WTC11 (cell line): Measurements from ENCODE around the gene BTBD10.

Experiments
- CTCF ChIP-seq: fragments of 200-600 bp; IDR thresholded peaks from 2 replicates; pipeline ENCODE4 v1.8.0; 2022; ENCODE audit warnings: antibody characterized with exemption
- ZNF512 ChIP-seq: sonication (generic); formaldehyde crosslinking; IDR thresholded peaks from 2 replicates; pipeline ENCODE4 v1.8.1; 2022; ENCODE audit warnings: missing genetic modification reagents, borderline replicate concordance
- TF ChIP-seq, protein P1 (sequence below): sonication (generic); formaldehyde crosslinking; IDR thresholded peaks from 2 replicates; pipeline ENCODE4 v1.8.0; 2022; ENCODE audit warnings: mild to moderate bottlenecking, missing genetic modification reagents

DNA sequence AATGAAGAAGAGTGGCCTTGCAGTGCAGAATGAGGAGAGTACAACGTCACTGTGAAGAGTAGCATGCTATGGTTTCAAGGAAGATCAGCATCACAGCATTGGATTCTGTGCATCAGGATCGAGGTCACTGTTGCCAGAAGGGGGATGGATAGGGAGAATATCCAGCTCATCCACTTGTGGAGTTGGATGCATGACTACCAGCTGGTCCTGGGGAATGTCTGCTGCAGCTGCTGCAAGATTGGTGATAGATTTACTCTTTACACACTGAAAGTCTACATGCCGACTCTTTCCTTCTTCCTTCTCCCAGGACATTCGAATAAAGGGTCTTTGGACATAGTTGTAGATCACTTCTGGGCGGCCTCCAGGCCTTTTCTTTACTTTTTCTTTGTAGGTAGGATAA lies 74.3 kb downstream of the BTBD10 start:
- TF ChIP-seq, protein P1, sequence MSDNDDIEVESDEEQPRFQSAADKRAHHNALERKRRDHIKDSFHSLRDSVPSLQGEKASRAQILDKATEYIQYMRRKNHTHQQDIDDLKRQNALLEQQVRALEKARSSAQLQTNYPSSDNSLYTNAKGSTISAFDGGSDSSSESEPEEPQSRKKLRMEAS (CRISPR knock-in tag): no peak
- TF ChIP-seq ZNF512 (CRISPR knock-in tag): no peak
- no peak for TF ChIP-seq CTCF
